K562 (cell line): ENCODE measurements around the gene IRAK4. TPM values are rescaled to one million over a fixed set of nuclear protein-coding genes. Genes with fewer than 3 reads are reported as not detected.
A peak's percentile ranks its signal among the peaks of the same experiment; 100 is the strongest.

ENCODE experiments used
- ATAC-seq: fragments of 200-7000 bp; cut with Tn5 transposase; 3 replicates; pipeline ENCODE4 v1.9.1; 2020; ENCODE audit warnings: moderate library complexity
- Bru-seq: library from RNA; stranded (reverse); fragments of 400-500 nt; gene quantifications from one replicate; lab custom pipeline; 2021; lab: Mats Ljungman, UMichigan
- BruChase-seq, 2 experiments: library from RNA; stranded (reverse); fragments of 400-500 nt; gene quantifications; one replicate each; lab custom pipeline; 2021; lab: Mats Ljungman, UMichigan
- BruUV-seq: library from RNA; stranded (reverse); fragments of 400-500 nt; replicated peaks from 2 replicates; lab custom pipeline; 2021; lab: Mats Ljungman, UMichigan
- CTCF ChIA-PET: fragments of 300-600 bp; formaldehyde crosslinking; extraction: SDS; loops from one replicate; lab custom pipeline; 2021; ENCODE audit warnings: low intra/inter-chr PET ratio; lab: Yijun Ruan, JAX
- POLR2A ChIA-PET: fragments of 300-600, 350-650 bp; sonication (Branson Sonifier 250); formaldehyde crosslinking; extraction: SDS; loops from one replicate; lab custom pipeline; 2021; ENCODE audit warnings: antibody characterized with exemption, inconsistent platforms; lab: Yijun Ruan, JAX
- DNase-seq, 4 experiments: peaks; one replicate each; pipeline versions ENCODE4 v3.0.0 to v3.0.0-alpha.2; 2011 to 2018; ENCODE audit warnings: low spot score in 3 of 4, mixed read lengths in 3 of 4; ENCODE audit errors: extremely low read depth in 1 of 4
- FAIRE-seq: peaks from 2 replicates; lab custom pipeline; 2011; peaks lifted over from hg19 to GRCh38; lab: Jason Lieb, UNC
- H2AFZ ChIP-seq: 2 replicates; pipeline ENCODE4 v1.6.0; 2011; ENCODE audit warnings: low read depth, low read length, control low read depth, inconsistent platforms
- H3K27ac ChIP-seq: fragments of 200-600 bp; 3 replicates; pipeline ENCODE4 v1.8.0; 2011; ENCODE audit warnings: low read depth, mild to moderate bottlenecking, control low read depth, inconsistent platforms, low read length, moderate library complexity, mixed read lengths; ENCODE audit errors: extremely low read depth
- H3K27me3 ChIP-seq, 2 experiments: fragments of 300-600 bp in 1 of 2; 2 replicates in 1 of 2; 3 replicates in 1 of 2; pipeline versions ENCODE4 v1.6.0 to v1.8.0; 2011; ENCODE audit warnings: inconsistent platforms in 2 of 2, low read length in 2 of 2, mild to moderate bottlenecking in 1 of 2, mixed read lengths in 1 of 2, moderate library complexity in 1 of 2; ENCODE audit not compliant: control insufficient read depth in 2 of 2, insufficient read depth in 2 of 2
- H3K36me3 ChIP-seq: fragments of 300-600 bp; 3 replicates; pipeline ENCODE4 v1.8.0; 2011; ENCODE audit warnings: mild to moderate bottlenecking, low read length, inconsistent platforms; ENCODE audit not compliant: control insufficient read depth, insufficient read depth
- H3K4me1 ChIP-seq, 2 experiments: fragments of 200-600 bp in 1 of 2; replicated peaks in 1 of 2; 2 replicates in 1 of 2; 3 replicates in 1 of 2; pipeline versions ENCODE4 v1.5.1 to v1.8.0; 2011; ENCODE audit warnings: inconsistent platforms in 2 of 2, low read length in 2 of 2, mild to moderate bottlenecking in 1 of 2, mixed read lengths in 1 of 2, moderate library complexity in 1 of 2; ENCODE audit not compliant: control insufficient read depth in 2 of 2, insufficient read depth in 2 of 2
- H3K4me2 ChIP-seq: 2 replicates; pipeline ENCODE4 v1.6.1; 2011; ENCODE audit warnings: low read length, control low read depth, inconsistent platforms, mixed read lengths; ENCODE audit not compliant: insufficient read depth
- H3K4me3 ChIP-seq: fragments of 200-600 bp; sonication (generic), shearing (Covaris generic); 2 replicates; pipeline ENCODE4 v1.5.1; 2016; ENCODE audit warnings: control low read depth, inconsistent platforms
- H3K79me2 ChIP-seq: fragments of 200-600 bp; 3 replicates; pipeline ENCODE4 v1.8.0; 2011; ENCODE audit warnings: low read length, inconsistent platforms; ENCODE audit not compliant: control insufficient read depth, insufficient read depth
- H3K9ac ChIP-seq, 2 experiments: 2 replicates each; pipeline versions ENCODE4 v1.6.0 to v1.6.1; 2011; ENCODE audit warnings: low read depth in 2 of 2, low read length in 2 of 2, control low read depth in 1 of 2, inconsistent platforms in 1 of 2, mild to moderate bottlenecking in 1 of 2, mixed read lengths in 1 of 2; ENCODE audit not compliant: insufficient read depth in 1 of 2
- H3K9me1 ChIP-seq: one replicate; pipeline ENCODE4 v1.6.0; 2011; ENCODE audit warnings: inconsistent platforms, mild to moderate bottlenecking, low read length, moderate library complexity; ENCODE audit not compliant: control insufficient read depth, insufficient read depth
- H3K9me3 ChIP-seq: replicated peaks from 2 replicates; pipeline ENCODE4 v1.5.1; 2011; ENCODE audit warnings: low read depth, low read length, inconsistent platforms; ENCODE audit not compliant: control insufficient read depth, insufficient read depth
- H4K20me1 ChIP-seq: replicated peaks from 2 replicates; pipeline ENCODE4 v1.6.1; 2011; ENCODE audit warnings: low read length, inconsistent platforms, mixed read lengths; ENCODE audit not compliant: control insufficient read depth, insufficient read depth
- DIDO1 ChIP-seq: fragments of 450-650 bp; IDR thresholded peaks from 2 replicates; pipeline ENCODE4 v1.6.1; 2016; ENCODE audit warnings: low read depth, missing biosample characterization, missing genetic modification characterization
- ETV5 ChIP-seq: sonication (generic); formaldehyde crosslinking; IDR thresholded peaks from 2 replicates; pipeline ENCODE4 v1.4.0; 2020; ENCODE audit warnings: low read depth, mild to moderate bottlenecking, missing genetic modification reagents
- EZH2 ChIP-seq: IDR thresholded peaks from 2 replicates; pipeline ENCODE4 v1.6.1; 2012; ENCODE audit warnings: low read depth, mild to moderate bottlenecking, inconsistent platforms, low read length, borderline replicate concordance
- FOSL1 ChIP-seq: fragments of 200-800 bp; sonication (Bioruptor generic); conservative IDR thresholded peaks from 2 replicates; pipeline ENCODE4 v1.6.1; 2016; ENCODE audit warnings: missing genetic modification characterization, missing compliant biosample characterization
- HDAC8 ChIP-seq: fragments of 450-650 bp; IDR thresholded peaks from 2 replicates; pipeline ENCODE4 v1.6.1; 2016; ENCODE audit warnings: mild to moderate bottlenecking, missing genetic modification characterization, moderate library complexity, missing compliant biosample characterization
- L3MBTL2 ChIP-seq: fragments of 450-650 bp; IDR thresholded peaks from 2 replicates; pipeline ENCODE4 v1.6.1; 2016; ENCODE audit warnings: mild to moderate bottlenecking, moderate library complexity
- NRF1 ChIP-seq, 2 experiments: fragments of 450-650 bp; IDR thresholded peaks in 1 of 2; conservative IDR thresholded peaks in 1 of 2; 2 replicates each; pipeline ENCODE4 v1.6.1; 2014; ENCODE audit warnings: mild to moderate bottlenecking in 2 of 2
- RAD21 ChIP-seq, 2 experiments: fragments of 250-450 bp in 1 of 2; fragments of 450-650 bp in 1 of 2; sonication (Bioruptor Pico) in 1 of 2; formaldehyde crosslinking in 1 of 2; IDR thresholded peaks in 1 of 2; conservative IDR thresholded peaks in 1 of 2; 2 replicates each; pipeline versions ENCODE4 v1.4.0 to v1.8.0; 2020 to 2022; ENCODE audit warnings: mild to moderate bottlenecking in 2 of 2, moderate library complexity in 1 of 2
- VEZF1 ChIP-seq: fragments of 200-800 bp; sonication (Bioruptor generic); IDR thresholded peaks from 2 replicates; pipeline ENCODE4 v1.6.1; 2017; ENCODE audit warnings: missing genetic modification characterization, missing compliant biosample characterization
- ZNF644 ChIP-seq: fragments of 200-800 bp; sonication (Bioruptor generic); IDR thresholded peaks from 2 replicates; pipeline ENCODE4 v1.6.1; 2016; ENCODE audit warnings: low read depth, missing genetic modification characterization, missing compliant biosample characterization
- ZNF76 ChIP-seq: fragments of 250-450 bp; sonication (Bioruptor Pico); IDR thresholded peaks from 2 replicates; pipeline ENCODE4 v1.4.0; 2020; ENCODE audit warnings: mild to moderate bottlenecking, moderate library complexity, borderline replicate concordance
- WGBS: fragments of 100-300 bp; shearing (Covaris generic); methylation state at CpG from one replicate; pipeline ENCODE4 v1.1.6; 2016; ENCODE audit warnings: low coverage, mixed read lengths; ENCODE audit not compliant: insufficient coverage; ENCODE audit errors: missing lambda C conversion rate; 5-methylcytosine and 5-hydroxymethylcytosine counted together
- in situ Hi-C: fragments of 300-500 bp; cut with MboI; formaldehyde crosslinking; loops from 4 replicates; pipeline ENCODE4 v1.15.0; 2018; ENCODE audit warnings: inconsistent platforms, mixed read lengths
- intact Hi-C: fragments of 100-400 bp; cut with micrococcal nuclease; formaldehyde crosslinking; loops from 2 replicates; pipeline ENCODE4 v1.14.2; 2022
- long read RNA-seq, 3 experiments: library from polyadenylated mRNA in 2 of 3; library from RNA in 1 of 3; unstranded in 2 of 3; stranded (forward) in 1 of 3; transcript quantifications; one replicate each; pipeline ENCODE4 v2.0.0, GENCODE V29; 2019 to 2022
- polyA minus RNA-seq, 3 experiments: library from RNA; depleted of rRNA, polyadenylated mRNA; stranded (reverse); fragments of >200 nt; gene quantifications; 2 replicates each; pipeline ENCODE4 v1.2.3, GENCODE V29; 2011
- polyA plus RNA-seq, 8 experiments: library from polyadenylated mRNA; depleted of rRNA in 4 of 8; stranded (reverse) in 5 of 8; unstranded in 3 of 8; fragments of >200 nt; fragmentation: Nextera tagmentation in 2 of 8; fragmentation: Illumina TruSeq in 1 of 8; extraction: Ambion mirVana in 2 of 8; extraction: Trizol in 1 of 8; gene quantifications; 2 replicates each; pipeline versions ENCODE4 v1.2.1 to v1.2.3, GENCODE V29; 2011 to 2014; ENCODE audit warnings: inconsistent platforms in 1 of 8, missing spikeins in 1 of 8
- total RNA-seq, 7 experiments: library from RNA; depleted of rRNA in 6 of 7; stranded (reverse); fragments of >200 nt in 6 of 7; fragmentation: Illumina TruSeq in 2 of 7; extraction: Trizol in 2 of 7; gene quantifications; 2 replicates each; pipeline versions ENCODE4 v1.2.1 to v1.2.3, GENCODE V29; 2011 to 2021; ENCODE audit warnings: low replicate concordance in 1 of 7

The IRAK4 gene
- total RNA-seq (2011; cell fraction: chromatin; rRNA removed; ENCODE audit: low replicate concordance): 20.8 and 50.5 TPM in 2 replicates
- total RNA-seq (2011; cell fraction: nucleolus; rRNA removed): 9.3 and 12.6 TPM in 2 replicates
- 18.5 and 41.3 TPM in 2 replicates for total RNA-seq (2011; cell fraction: nucleoplasm; rRNA removed)
- total RNA-seq (2014; rRNA removed) (11.0 and 13.8 TPM in 2 replicates), total RNA-seq (2014; rRNA removed; fragmentation: Illumina TruSeq; extraction: Trizol) (22.3 and 22.7 TPM in 2 replicates), total RNA-seq (2015; rRNA removed; fragmentation: Illumina TruSeq; extraction: Trizol) (17.5 and 18.8 TPM in 2 replicates), total RNA-seq (2021) (14.5 and 14.7 TPM in 2 replicates), polyA plus RNA-seq (2011; rRNA removed) (31.3 and 34.5 TPM in 2 replicates), polyA plus RNA-seq (2014; fragmentation: Illumina TruSeq; extraction: Trizol) (14.9 and 17.2 TPM in 2 replicates), polyA plus RNA-seq (2014; fragmentation: Nextera tagmentation; extraction: Ambion mirVana) (10 to 100 TPM; 10.8 to 12.8 TPM), polyA plus RNA-seq (2014; rRNA removed) (15.1 and 16.0 TPM in 2 replicates), polyA minus RNA-seq (2011; rRNA and poly(A)+ RNA removed) (32.6 and 34.5 TPM in 2 replicates), Bru-seq, nascent RNA (percentile 78 among the genes with signal in this experiment), BruChase-seq, experiment 1, labeled RNA remaining after a 2-hour chase (percentile 78 among the genes with signal in this experiment), BruChase-seq, experiment 2, labeled RNA remaining after a 6-hour chase (percentile 75 among the genes with signal in this experiment)
- 6.6 and 11.5 TPM in 2 replicates for polyA plus RNA-seq (2011; cell fraction: cytosol; rRNA removed)
- polyA plus RNA-seq (2011; cell fraction: nucleus; rRNA removed): 18.1 and 24.4 TPM in 2 replicates
- polyA plus RNA-seq (2012): 11.7 and 19.0 TPM in 2 replicates
- 9.9 and 11.9 TPM in 2 replicates for polyA minus RNA-seq (2011; cell fraction: cytosol; rRNA and poly(A)+ RNA removed)
- 14.4 and 22.3 TPM in 2 replicates for polyA minus RNA-seq (2011; cell fraction: nucleus; rRNA and poly(A)+ RNA removed)
- long read RNA-seq, experiment 1, full-length matches to known transcripts: 19 of 49 reads
- long read RNA-seq, experiment 1, partial matches to known transcripts: 7 of 49 reads
- long read RNA-seq, experiment 1, other reads (novel, unspliced or antisense): 23 of 49 reads
- long read RNA-seq, experiment 2, partial matches to known transcripts: 1 of 8 reads
- long read RNA-seq, experiment 2, other reads (novel, unspliced or antisense): 7 of 8 reads
- long read RNA-seq, experiment 3, full-length matches to known transcripts: 7 of 17 reads
- long read RNA-seq, experiment 3, partial matches to known transcripts: 8 of 17 reads
- long read RNA-seq, experiment 3, other reads (novel, unspliced or antisense): 2 of 17 reads

GRCh38 chr12:43758728-43759563 is at the start of gene IRAK4, which contains the start of gene PUS7L:
Gene IRAK4 (plus strand): TSS chr12:43758951. CDS start chr12:43768112, 9,161 bp downstream.
Gene PUS7L (minus strand): TSS chr12:43758790. CDS start chr12:43755245, 3,545 bp downstream.
- peak; percentile 93 to 98 (median 94) for DNase-seq
- intact Hi-C loops: loop anchor here (1.0 to 5.0 kb wide), 2 partner anchors 48 to 123 kb away; partner anchors contain the start of gene TWF1
- ChIA-PET POLR2A (interaction anchor here (1.0 to 1.6 kb wide), 4 partner anchors 10 to 34 kb away, joined by 3 to 6 read pairs (median 4); no protein-coding TSS in a partner anchor), CTCF (interaction anchor here (0.6 to 1.4 kb wide), 3 partner anchors 23 to 124 kb away, joined by 3 to 6 read pairs (median 4); no protein-coding TSS in a partner anchor)
- Histone ChIP-seq H2AFZ (peak within 1 kb of the TSS; percentile 93), H3K4me3 (peak within 1 kb of the TSS; percentile 73), H3K27ac (peak within 1 kb of the TSS; percentile 92), H3K36me3 (peaks cover 18% of the 10 kb centered on the region), H4K20me1 (no peaks in the 10 kb centered on the region), H3K4me1 (peaks cover 4 to 13% of the 10 kb centered on the region in 2 experiments; a peak in 3 of 5 replicates), H3K9ac (peak within 1 kb of the TSS; percentile 85 to 97), H3K9me3 (no peaks in the 10 kb centered on the region), H3K4me2 (peak within 1 kb of the TSS; percentile 98), H3K79me2 (peaks cover 79% of the 10 kb centered on the region), H3K9me1 (no peaks in the 10 kb centered on the region), H3K27me3 (no peaks in the 10 kb centered on the region)
- under 1% methylated on average over 51 of the region's 54 CpGs for WGBS
- ATAC-seq: peak; percentile 92
- BruUV-seq: TSS peak; percentile 55
- in situ Hi-C loops: no loop called here
- peak; percentile 96 for FAIRE-seq
- TF ChIP-seq L3MBTL2: peak; percentile 48; the same call in 1 of the 2 replicates
- no peak for TF ChIP-seq FOSL1 (tag)
- peak; percentile 62; the same call in 1 of the 2 replicates for TF ChIP-seq DIDO1 (tag)
- no peak for TF ChIP-seq ZNF644 (tag)
- TF ChIP-seq EZH2: no peak
- TF ChIP-seq ETV5: peak; percentile 48
- TF ChIP-seq RAD21 (CRISPR knock-in tag; conservative IDR thresholded peaks at IDR 0.05 in 1 of 2, IDR thresholded peaks at IDR 0.05 in 1 of 2): peak; percentile 15 to 32; a peak in 2 of 4 replicates
- TF ChIP-seq NRF1 (conservative IDR thresholded peaks at IDR 0.05 in 1 of 2, IDR thresholded peaks at IDR 0.05 in 1 of 2): peak; percentile 92 to 94
- no peak for TF ChIP-seq HDAC8 (tag)
- peak; percentile 57 for TF ChIP-seq VEZF1 (CRISPR knock-in tag)
- TF ChIP-seq ZNF76: no peak
